ENCODE measurements around the gene GRM5.
A peak's percentile ranks its signal among the peaks of the same experiment; 100 is the strongest.
"Not testable (repeated sequence)": the region's sequence is repeated elsewhere in the genome, so short reads cannot be mapped to it uniquely, and the experiment has no call there.

Gene GRM5

DNA sequence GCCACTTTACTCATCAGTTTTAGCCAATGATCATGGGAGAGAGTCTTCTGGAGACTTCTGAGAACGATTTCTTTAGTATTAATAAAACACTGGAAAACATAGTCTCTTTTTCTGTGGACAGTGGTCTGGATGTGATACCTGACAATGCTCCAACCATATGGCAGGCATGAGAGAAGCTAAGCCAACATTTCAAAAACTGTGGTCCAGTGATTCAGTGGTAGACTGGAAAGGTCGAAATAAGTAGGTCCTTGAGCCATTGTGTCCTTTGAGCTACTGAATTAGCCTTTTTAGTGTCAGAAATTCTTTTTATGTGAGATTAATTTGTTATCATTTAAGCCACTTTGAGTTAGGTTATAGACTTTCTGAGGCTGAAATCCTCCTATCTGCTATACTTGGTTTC lies 530.5 kb downstream of the GRM5 start:
- no peak for DNase-seq

DNA sequence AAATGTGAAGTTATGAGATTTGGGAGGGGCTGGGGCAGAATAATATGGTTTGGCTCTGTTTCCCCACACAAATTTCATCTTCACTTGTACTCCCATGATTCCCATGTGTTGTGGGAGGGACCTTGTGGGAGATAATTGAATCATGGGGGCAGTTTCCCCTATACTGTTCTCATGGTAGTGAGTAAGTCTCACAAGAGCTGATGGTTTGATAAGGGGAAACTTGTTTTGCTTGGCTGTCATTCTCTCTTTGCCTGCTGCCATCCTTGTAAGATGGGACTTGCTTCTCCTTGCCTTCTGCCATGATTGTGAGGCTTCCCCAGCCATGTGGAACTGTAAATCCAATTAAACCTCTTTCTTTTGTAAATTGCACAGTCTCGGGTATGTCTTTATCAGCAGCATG lies 531.1 kb downstream of the GRM5 start:
- DNase-seq: not testable (repeated sequence)

DNA sequence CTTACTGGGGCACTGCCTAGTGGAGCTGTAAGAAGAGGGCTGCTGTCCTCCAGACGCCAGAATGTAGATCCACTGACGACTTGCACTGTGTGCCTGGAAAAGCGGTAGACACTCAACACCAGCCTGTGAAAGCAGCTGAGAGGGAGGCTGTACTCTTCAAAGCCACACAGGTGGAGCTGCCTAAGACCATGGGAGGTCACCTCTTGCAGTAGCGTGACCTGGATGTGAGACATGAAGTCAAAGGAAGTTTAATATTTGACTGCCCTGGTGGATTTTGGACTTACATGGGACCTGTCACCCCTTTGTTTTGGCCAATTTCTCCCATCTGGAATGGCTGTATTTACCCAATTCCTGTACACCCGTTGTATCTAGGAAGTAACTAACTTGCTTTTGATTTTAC lies 531.6 kb downstream of the GRM5 start:
- DNase-seq: no peak

- DNase-seq: no peak
Measured at GRCh38 chr11:88533001-88533400, 532.8 kb downstream of the GRM5 start.

DNA sequence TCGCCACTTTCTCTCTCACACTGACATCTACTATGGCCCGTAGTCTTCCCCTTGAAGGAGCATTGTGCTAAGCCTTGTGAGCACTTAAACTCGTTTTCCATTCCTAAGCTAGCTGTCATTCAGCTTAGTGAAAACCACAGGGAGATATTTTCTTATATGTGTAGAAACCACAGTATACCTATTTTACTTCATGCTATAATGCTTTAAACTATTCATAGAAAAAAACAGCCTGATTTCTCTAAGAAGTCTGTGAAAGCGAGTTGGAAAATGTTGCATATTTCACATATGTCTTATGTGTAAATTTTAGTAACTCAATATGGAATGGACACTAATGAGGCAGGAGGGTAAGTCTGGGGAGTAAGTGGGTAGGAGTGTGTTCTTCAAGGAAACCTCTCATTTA lies 534.0 kb downstream of the GRM5 start:
- DNase-seq: peak; percentile 82

DNA sequence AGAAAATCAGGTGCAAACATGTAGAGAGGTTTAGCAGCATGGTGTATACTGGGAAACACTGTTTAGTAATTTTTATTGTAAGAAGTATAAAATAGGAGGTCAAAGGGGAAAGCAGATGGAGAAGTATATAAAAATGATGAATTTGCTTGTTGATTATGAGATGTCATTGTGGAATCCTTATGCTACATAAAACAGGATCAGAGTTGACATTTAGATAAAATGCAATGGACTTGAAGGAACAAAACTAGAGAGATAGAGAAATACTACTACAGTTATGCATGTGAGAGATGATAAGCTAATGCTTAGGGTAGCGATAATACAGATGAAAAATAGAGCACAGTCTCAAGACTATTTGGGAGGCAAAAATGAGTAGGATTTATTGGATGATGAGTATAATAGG lies 536.4 kb downstream of the GRM5 start:
- no peak for DNase-seq

DNA sequence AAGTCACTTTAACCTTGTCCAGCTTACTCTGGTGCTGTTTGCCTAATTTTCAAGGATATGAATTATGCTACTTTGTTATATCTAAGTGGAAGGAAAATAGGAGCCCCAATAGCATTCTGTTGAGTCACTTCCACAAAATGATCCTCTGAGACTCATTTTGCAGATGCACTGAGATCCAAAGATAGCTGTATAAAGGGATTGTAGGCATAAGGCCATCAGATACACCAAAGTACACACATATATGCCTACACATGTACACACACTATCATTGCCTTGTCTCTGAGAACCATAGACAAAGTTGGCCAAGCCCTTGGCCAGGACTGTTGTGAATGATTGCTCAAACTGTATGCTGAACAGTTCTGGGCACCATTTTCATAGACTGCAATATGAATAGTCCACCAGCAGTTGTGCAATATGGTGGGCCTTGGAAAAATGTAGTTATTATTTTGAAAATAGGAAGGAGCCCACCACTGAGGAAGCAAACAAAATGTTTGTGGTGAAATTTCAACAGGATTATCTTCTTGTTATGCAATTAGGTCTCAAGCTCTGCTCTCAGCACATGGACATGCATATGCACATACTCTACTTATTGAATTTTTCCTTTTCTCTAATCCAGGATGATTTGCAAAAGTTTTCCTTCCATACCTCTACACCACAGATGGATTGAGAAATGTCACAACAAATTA lies 542.3 kb downstream of the GRM5 start:
- DNase-seq: peak; percentile 71

DNA sequence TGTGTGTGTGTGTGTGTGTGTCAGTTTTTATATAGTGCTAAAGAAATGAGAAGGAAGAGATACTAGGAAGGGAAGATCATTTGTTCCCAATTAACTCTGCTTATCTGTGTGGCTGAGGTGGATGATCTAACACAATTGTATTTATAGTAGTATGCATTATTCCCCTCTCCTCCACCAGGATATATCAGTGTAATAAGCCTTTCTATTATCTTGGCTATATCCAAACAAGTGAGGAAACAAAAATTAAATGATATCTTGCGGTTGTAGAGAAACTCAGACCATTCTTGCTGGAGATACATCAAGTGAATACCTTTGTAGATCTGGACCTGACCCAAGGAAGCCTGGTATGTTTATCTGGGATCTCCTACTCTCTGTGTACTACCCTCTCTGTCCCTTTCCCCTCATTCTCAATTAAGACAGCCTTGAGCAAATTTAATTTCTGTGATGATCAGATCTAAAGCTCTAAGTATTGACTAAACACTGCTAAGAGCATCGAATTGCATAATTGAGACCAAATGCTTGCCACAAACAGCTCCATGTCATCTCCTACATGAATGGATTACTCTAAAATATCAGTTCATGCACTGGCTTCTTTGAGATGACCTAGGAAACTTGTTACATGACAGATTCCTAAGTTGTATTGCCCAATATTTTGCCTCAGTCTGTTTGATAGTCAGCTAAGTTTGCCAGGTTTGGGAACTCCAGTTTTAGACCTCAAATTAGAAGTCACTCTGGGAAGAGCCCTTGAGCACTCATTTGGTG lies 543.0 kb downstream of the GRM5 start:
- no peak for DNase-seq

DNA sequence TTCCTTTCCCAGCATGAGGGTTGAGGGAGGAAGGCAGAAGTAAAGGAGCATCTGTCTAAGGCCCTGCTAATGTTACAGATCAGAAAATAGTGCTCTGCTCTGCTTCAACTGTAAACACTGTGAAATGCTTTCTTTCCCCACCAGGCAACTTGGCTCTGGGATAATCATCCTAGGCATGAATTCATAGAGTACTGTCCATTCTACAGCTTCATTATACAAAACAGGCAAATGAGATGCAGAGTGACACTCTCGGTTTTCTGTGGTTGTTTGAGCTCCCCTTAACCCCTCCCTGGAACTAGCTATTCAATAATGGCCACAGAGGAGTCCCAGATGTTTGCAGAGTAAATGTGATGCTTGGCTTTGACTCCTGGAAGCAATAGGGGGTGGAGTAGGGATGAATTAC lies 544.0 kb downstream of the GRM5 start:
- no peak for DNase-seq

DNA sequence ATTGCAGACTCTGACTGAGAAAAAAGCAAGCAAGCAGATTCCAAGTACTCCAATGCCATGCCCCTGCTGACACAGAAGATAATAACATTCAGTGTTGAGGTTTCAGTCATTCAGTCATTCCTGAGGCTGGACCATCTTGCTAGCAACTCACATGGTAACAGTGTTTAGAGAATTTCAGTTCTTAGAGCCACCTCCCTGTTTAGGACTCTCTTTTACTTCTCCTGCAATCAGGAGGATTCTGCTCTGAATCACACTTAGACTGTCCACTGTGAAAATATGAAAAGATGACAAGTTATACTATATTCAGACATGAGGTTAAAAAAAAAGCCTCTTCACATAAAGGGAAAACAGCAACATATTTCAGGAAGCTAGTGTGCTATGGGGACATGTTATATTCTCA lies 544.4 kb downstream of the GRM5 start:
- DNase-seq: peak; percentile 44

- DNase-seq: no peak
Measured at GRCh38 chr11:88520391-88520790, 545.4 kb downstream of the GRM5 start.

DNA sequence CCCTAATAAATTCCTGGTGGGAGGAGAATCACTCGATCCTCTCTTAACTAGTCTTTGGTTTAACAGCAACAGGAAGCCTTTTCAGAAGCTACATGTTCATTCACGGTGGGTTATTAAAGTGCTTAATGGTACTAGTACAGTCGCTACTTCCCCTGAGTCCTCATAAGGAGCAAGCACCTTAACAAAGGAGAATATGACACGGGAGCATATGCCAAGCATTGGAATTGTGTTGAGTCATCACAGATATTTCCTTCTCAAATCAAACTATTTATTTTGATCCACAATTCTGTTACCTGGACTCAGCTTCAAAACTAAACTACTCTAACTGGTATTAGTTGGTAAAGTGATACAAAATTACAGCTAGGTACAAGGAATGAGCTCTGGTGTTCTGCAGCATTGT lies 550.8 kb downstream of the GRM5 start:
- DNase-seq: no peak

DNA sequence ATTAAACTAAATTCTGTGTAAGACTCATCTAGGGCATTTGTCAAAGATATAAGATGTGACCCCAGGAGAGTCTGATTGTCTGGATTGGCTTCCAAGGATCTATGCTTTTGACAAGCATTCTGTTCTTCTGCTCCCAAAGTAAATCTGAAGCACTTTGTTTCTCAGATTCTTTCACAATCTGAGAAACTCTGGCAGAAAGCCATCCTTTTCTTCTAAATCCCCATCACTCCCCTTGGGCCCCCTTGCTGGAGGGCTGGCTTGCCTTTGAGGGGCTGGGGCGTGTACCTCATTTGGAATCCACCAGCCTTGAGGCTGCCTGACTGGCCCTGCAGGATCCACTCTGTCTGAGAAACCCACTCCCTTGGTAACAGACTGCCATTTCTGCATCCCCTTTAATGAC lies 554.8 kb downstream of the GRM5 start:
- no peak for DNase-seq

GRCh38 chr11:88508759-88509581 lies 556.8 kb downstream of the GRM5 start:
- peak; percentile 47 for DNase-seq

DNA sequence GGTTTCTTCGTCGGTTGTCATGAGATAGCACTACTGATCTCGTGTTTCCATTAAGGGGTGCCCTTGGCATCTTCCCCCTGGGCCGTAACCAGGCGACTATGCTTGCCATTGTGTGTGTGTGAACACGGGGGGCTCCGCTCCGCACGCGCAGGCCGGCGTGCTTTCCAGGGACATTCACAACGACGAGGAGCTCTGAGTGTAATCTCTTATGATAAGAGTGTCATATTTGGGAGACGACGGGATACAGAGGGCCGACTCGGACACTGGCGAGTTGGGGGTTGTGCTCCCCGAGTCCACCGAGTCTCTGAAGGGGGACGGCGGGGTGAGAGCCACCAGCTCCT lies 557.4 kb downstream of the GRM5 start:
- no peak for DNase-seq

- no peak for DNase-seq
Measured at GRCh38 chr11:88507771-88508417, 557.9 kb downstream of the GRM5 start.

DNA sequence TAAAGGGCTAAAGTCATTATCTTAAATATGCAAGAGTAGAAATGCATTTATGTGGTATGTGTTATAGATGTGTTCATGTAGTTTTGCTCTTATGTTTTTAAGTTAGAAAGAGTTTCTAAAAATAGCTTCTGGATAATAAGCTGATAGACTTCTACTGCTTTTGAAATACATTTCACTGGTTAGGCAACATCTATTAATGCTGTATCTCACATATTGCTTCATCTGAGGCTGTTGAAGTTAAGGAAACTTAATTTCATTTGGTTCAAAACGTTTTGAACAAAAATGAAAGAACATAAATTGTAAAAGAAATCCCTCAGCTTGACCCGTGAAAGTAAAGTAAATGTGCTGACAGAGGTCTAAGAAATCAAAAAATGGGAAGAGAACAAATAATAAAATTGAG lies 564.2 kb downstream of the GRM5 start:
- no peak for DNase-seq

DNA sequence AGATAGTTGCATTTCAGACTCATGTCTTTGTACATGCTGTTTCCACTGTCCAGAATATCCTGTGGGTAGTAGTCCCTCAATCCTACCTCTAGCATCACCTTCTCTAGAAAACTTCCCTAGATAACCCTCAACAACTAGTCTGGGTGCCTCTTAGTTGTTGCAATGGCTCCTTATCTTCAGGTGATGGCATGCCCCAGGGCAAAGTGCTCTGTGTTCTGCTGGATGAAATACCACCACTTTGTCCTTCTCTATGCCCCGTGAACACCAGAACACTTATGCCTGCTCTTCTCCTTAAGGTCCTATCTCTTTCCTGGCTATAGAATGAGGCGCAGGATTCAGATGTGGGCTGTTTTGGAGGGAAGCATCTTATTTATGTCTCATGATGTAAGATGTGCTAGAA lies 569.9 kb downstream of the GRM5 start:
- DNase-seq: no peak

DNA sequence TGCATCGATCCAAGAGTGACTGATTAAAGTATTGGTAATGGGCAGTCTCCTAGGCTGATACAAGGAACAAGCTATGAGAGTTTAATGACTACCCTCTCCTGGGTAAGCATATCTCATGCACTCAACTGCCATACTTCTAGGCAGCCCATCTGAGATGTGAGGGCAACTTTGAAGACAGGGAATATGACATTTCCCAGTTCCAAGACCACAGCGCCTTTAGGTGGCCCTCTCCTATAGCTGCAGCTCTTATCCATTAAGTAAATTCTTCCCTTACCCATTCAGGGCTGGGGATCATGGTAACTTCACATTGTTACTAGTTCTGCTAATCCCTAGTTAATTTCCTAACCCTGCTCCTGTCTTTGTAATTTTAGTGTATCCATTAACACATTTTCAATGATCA lies 570.9 kb downstream of the GRM5 start:
- no peak for DNase-seq

GRCh38 chr11:88491674-88492073 lies 574.1 kb downstream of the GRM5 start:
- no peak for DNase-seq

- DNase-seq: peak; percentile 28
Measured at GRCh38 chr11:88489030-88489429, 576.8 kb downstream of the GRM5 start.

DNA sequence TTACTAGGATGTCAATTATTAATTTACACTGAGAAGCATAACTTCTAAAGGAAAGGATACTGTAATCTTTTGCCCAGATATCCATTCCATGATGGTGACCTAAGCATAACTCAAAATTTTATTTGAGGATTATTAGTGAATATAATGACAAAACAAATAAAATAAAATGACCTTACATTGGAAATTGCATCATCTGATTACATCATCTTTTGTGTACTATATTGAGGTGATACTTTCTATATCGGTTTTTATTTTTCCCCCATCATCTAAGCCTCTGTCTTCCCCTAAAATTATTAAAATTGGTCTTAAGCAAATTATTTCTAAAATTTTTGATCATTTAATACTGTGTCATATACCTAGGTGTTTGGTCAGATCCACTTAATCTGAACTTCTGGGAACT lies 578.1 kb downstream of the GRM5 start:
- no peak for DNase-seq

GRCh38 chr11:88484873-88485621 lies 580.7 kb downstream of the GRM5 start:
- peak; percentile 38 for DNase-seq

All from fibroblast of skin of right biceps (primary cell).